ENCODE results near the gene PDE1C. TPM values are rescaled to one million over a fixed set of nuclear protein-coding genes. Genes with fewer than 3 reads are reported as not detected.
A peak's percentile ranks its signal among the peaks of the same experiment; 100 is the strongest.

PDE1C gene
- polyA plus RNA-seq, 6 donors from 2014 or later, result not detected

- Mint-ChIP-seq H3K9me3 (peaks cover 0 to 6% (median 3%) of the 10 kb centered on the region in 7 donors), H3K27ac (no peak overlapping the region), H3K4me1 (peaks cover 0 to 5% (median 2%) of the 10 kb centered on the region in 3 donors), H3K27me3 (peaks cover 43 to 67% (median 53%) of the 10 kb centered on the region in 3 donors), H3K36me3 (no peaks in the 10 kb centered on the region), H3K4me3 (peak overlapping the region in 1 of 8 donors; percentile 39)
- DNase-seq (no peak), ATAC-seq (ENCODE audit: low read depth in 2 of 2) (no peak)
Measured at GRCh38 chr7:32070051-32070405, 179 bp downstream of the PDE1C start.

GRCh38 chr7:32069116-32069650 is 1.0 kb downstream of the PDE1C start:
- peaks cover 0 to 5% (median 2%) of the 10 kb centered on the region in 3 donors for H3K4me1 Mint-ChIP-seq
- H3K9me3 Mint-ChIP-seq, result peaks cover 0 to 5% (median 0%) of the 10 kb centered on the region in 7 donors
- H3K27me3 Mint-ChIP-seq, result peaks cover 41 to 62% (median 46%) of the 10 kb centered on the region in 3 donors
- ATAC-seq (ENCODE audit: low read depth in 2 of 2), result no peak
- H3K4me3 Mint-ChIP-seq, result no peak overlapping the region
- no peak for DNase-seq
- no peaks in the 10 kb centered on the region for H3K36me3 Mint-ChIP-seq
- no peak overlapping the region for H3K27ac Mint-ChIP-seq

- peaks cover 0 to 5% (median 2%) of the 10 kb centered on the region in 3 donors for H3K4me1 Mint-ChIP-seq
- peaks cover 38 to 58% (median 41%) of the 10 kb centered on the region in 3 donors for H3K27me3 Mint-ChIP-seq
- ATAC-seq (ENCODE audit: low read depth in 2 of 2) (no peak), DNase-seq (no peak)
- H3K9me3 Mint-ChIP-seq, result peaks cover 0 to 5% (median 0%) of the 10 kb centered on the region in 7 donors
- no peaks in the 10 kb centered on the region for H3K36me3 Mint-ChIP-seq
- H3K27ac Mint-ChIP-seq, result no peak overlapping the region
- no peak overlapping the region for H3K4me3 Mint-ChIP-seq
Measured at GRCh38 chr7:32068411-32069101, 1.7 kb downstream of the PDE1C start.

- no peak for DNase-seq
- Mint-ChIP-seq H3K4me1 (peaks cover 0 to 5% (median 1%) of the 10 kb centered on the region in 3 donors), H3K9me3 (peaks cover 0 to 5% (median 0%) of the 10 kb centered on the region in 7 donors), H3K27me3 (peaks cover 32 to 44% (median 35%) of the 10 kb centered on the region in 3 donors), H3K4me3 (no peak overlapping the region), H3K36me3 (no peaks in the 10 kb centered on the region), H3K27ac (no peak overlapping the region)
- no peak for ATAC-seq (ENCODE audit: low read depth in 2 of 2)
Measured at GRCh38 chr7:32066441-32066840, 3.8 kb downstream of the PDE1C start.

GRCh38 chr7:32063614-32064013 is 6.6 kb downstream of the PDE1C start:
- Mint-ChIP-seq H3K9me3 (peaks cover 0 to 2% (median 0%) of the 10 kb centered on the region in 7 donors), H3K27ac (no peak overlapping the region), H3K27me3 (peaks cover 14 to 21% (median 15%) of the 10 kb centered on the region in 3 donors), H3K36me3 (no peaks in the 10 kb centered on the region), H3K4me1 (no peaks in the 10 kb centered on the region), H3K4me3 (no peak overlapping the region)
- DNase-seq, result no peak
- no peak for ATAC-seq (ENCODE audit: low read depth in 2 of 2)

- DNase-seq (no peak), ATAC-seq (ENCODE audit: low read depth in 2 of 2) (no peak)
- no peak overlapping the region for H3K27ac Mint-ChIP-seq
- H3K9me3 Mint-ChIP-seq, result peaks cover 0 to 2% (median 0%) of the 10 kb centered on the region in 7 donors
- H3K4me1 Mint-ChIP-seq, result no peaks in the 10 kb centered on the region
- peaks cover 0 to 13% (median 5%) of the 10 kb centered on the region in 3 donors for H3K27me3 Mint-ChIP-seq
- H3K4me3 Mint-ChIP-seq, result no peak overlapping the region
- no peaks in the 10 kb centered on the region for H3K36me3 Mint-ChIP-seq
Measured at GRCh38 chr7:32062150-32062549, 8.1 kb downstream of the PDE1C start.

- no peak overlapping the region for H3K4me3 Mint-ChIP-seq
- H3K27ac Mint-ChIP-seq, result no peak overlapping the region
- no peaks in the 10 kb centered on the region for H3K4me1 Mint-ChIP-seq
- ATAC-seq (ENCODE audit: low read depth in 2 of 2), result no peak
- no peaks in the 10 kb centered on the region for H3K36me3 Mint-ChIP-seq
- peaks cover 0 to 2% (median 0%) of the 10 kb centered on the region in 7 donors for H3K9me3 Mint-ChIP-seq
- DNase-seq, result no peak
- H3K27me3 Mint-ChIP-seq, result peaks cover 0 to 6% (median 0%) of the 10 kb centered on the region in 3 donors
Measured at GRCh38 chr7:32061346-32061745, 8.9 kb downstream of the PDE1C start.

GRCh38 chr7:32059289-32060011 is 10.8 kb downstream of the PDE1C start:
- Mint-ChIP-seq H3K36me3 (no peaks in the 10 kb centered on the region), H3K27me3 (peaks cover 0 to 6% (median 0%) of the 10 kb centered on the region in 3 donors), H3K4me1 (no peaks in the 10 kb centered on the region), H3K27ac (no peak overlapping the region), H3K9me3 (peaks cover 0 to 2% (median 0%) of the 10 kb centered on the region in 7 donors), H3K4me3 (no peak overlapping the region)
- DNase-seq (no peak), ATAC-seq (ENCODE audit: low read depth in 2 of 2) (no peak)

- Mint-ChIP-seq H3K4me1 (no peaks in the 10 kb centered on the region), H3K36me3 (no peaks in the 10 kb centered on the region), H3K9me3 (peaks cover 0 to 2% (median 0%) of the 10 kb centered on the region in 7 donors), H3K4me3 (no peak overlapping the region), H3K27ac (no peak overlapping the region), H3K27me3 (no peaks in the 10 kb centered on the region)
- ATAC-seq (ENCODE audit: low read depth in 2 of 2) (no peak), DNase-seq (no peak)
Measured at GRCh38 chr7:32058002-32058401, 12.2 kb downstream of the PDE1C start.

GRCh38 chr7:32056767-32057166 is 13.4 kb downstream of the PDE1C start:
- Mint-ChIP-seq H3K9me3 (peaks cover 0 to 2% (median 0%) of the 10 kb centered on the region in 7 donors), H3K27ac (no peak overlapping the region), H3K4me3 (no peak overlapping the region), H3K36me3 (no peaks in the 10 kb centered on the region), H3K27me3 (no peaks in the 10 kb centered on the region), H3K4me1 (no peaks in the 10 kb centered on the region)
- ATAC-seq (ENCODE audit: low read depth in 2 of 2) (no peak), DNase-seq (no peak)

GRCh38 chr7:32053204-32053603 is 17.0 kb downstream of the PDE1C start:
- no peak for ATAC-seq (ENCODE audit: low read depth in 2 of 2)
- Mint-ChIP-seq H3K4me3 (no peak overlapping the region), H3K36me3 (no peaks in the 10 kb centered on the region), H3K27ac (peak overlapping the region in 1 of 6 donors; percentile 31), H3K27me3 (no peaks in the 10 kb centered on the region), H3K4me1 (peaks cover 7 to 10% (median 7%) of the 10 kb centered on the region in 3 donors), H3K9me3 (peaks cover 0 to 1% (median 0%) of the 10 kb centered on the region in 7 donors)
- DNase-seq, result no peak

GRCh38 chr7:32051128-32051527 is 19.1 kb downstream of the PDE1C start:
- no peak overlapping the region for H3K27ac Mint-ChIP-seq
- H3K4me1 Mint-ChIP-seq, result peaks cover 7 to 10% (median 8%) of the 10 kb centered on the region in 3 donors
- no peaks in the 10 kb centered on the region for H3K9me3 Mint-ChIP-seq
- no peaks in the 10 kb centered on the region for H3K36me3 Mint-ChIP-seq
- DNase-seq (no peak), ATAC-seq (ENCODE audit: low read depth in 2 of 2) (no peak)
- H3K27me3 Mint-ChIP-seq, result no peaks in the 10 kb centered on the region
- H3K4me3 Mint-ChIP-seq, result no peak overlapping the region

GRCh38 chr7:32049599-32049998 is 20.6 kb downstream of the PDE1C start:
- no peak overlapping the region for H3K27ac Mint-ChIP-seq
- DNase-seq (no peak), ATAC-seq (ENCODE audit: low read depth in 2 of 2) (no peak)
- H3K4me3 Mint-ChIP-seq, result peak overlapping the region in 1 of 8 donors; percentile 29
- no peaks in the 10 kb centered on the region for H3K36me3 Mint-ChIP-seq
- H3K9me3 Mint-ChIP-seq, result no peaks in the 10 kb centered on the region
- no peaks in the 10 kb centered on the region for H3K27me3 Mint-ChIP-seq
- peaks cover 7 to 10% (median 8%) of the 10 kb centered on the region in 3 donors for H3K4me1 Mint-ChIP-seq
